Large intestine (tissue), 3 donors: Measurements from ENCODE around the gene FRAS1. TPM values are rescaled to one million over a fixed set of nuclear protein-coding genes. Genes with fewer than 3 reads are reported as not detected.
A peak's percentile ranks its signal among the peaks of the same experiment; 100 is the strongest.
"Not testable (repeated sequence)": the region's sequence is repeated elsewhere in the genome, so short reads cannot be mapped to it uniquely, and the experiment has no call there.

ENCODE experiments used
- DNase-seq, 2 donors: peaks; one replicate each; pipeline versions ENCODE4 v3.0.0 to v3.0.0-alpha.2; 2013
- H3K27ac ChIP-seq: one replicate; pipeline ENCODE4 v1.5.1; 2013; ENCODE audit warnings: low read length
- H3K27me3 ChIP-seq: 2 replicates; pipeline ENCODE4 v1.6.1; 2013; ENCODE audit warnings: low read length; ENCODE audit not compliant: control insufficient read depth, insufficient read depth
- H3K36me3 ChIP-seq: 2 replicates; pipeline ENCODE4 v1.6.1; 2013; ENCODE audit warnings: low read length; ENCODE audit not compliant: control insufficient read depth, insufficient read depth
- H3K4me1 ChIP-seq: one replicate; pipeline ENCODE4 v1.6.1; 2013; ENCODE audit warnings: low read length; ENCODE audit not compliant: control insufficient read depth, insufficient read depth
- H3K4me3 ChIP-seq: one replicate; pipeline ENCODE4 v1.5.1; 2013; ENCODE audit warnings: low read length
- H3K9me3 ChIP-seq: one replicate; pipeline ENCODE4 v1.6.1; 2013; ENCODE audit warnings: mild to moderate bottlenecking, low read depth, low read length, moderate library complexity; ENCODE audit not compliant: control insufficient read depth
- WGBS: methylation state at CpG from one replicate; pipeline ENCODE4 v1.1.5; 2013; ENCODE audit warnings: low lambda C conversion rate; ENCODE audit not compliant: insufficient coverage; 5-methylcytosine and 5-hydroxymethylcytosine counted together
- polyA plus RNA-seq: library from polyadenylated mRNA; unstranded; fragments of 120-200 nt; gene quantifications from one replicate; pipeline ENCODE4 v1.2.1, GENCODE V29; 2013

The FRAS1 gene
- polyA plus RNA-seq, 1 donor = 12.9 TPM

GRCh38 chr4:78075986-78076385 is 18.9 kb downstream of the FRAS1 start:
- no peaks in the 10 kb centered on the region for H3K27me3 ChIP-seq
- H3K4me3 ChIP-seq = no peak overlapping the region
- H3K4me1 ChIP-seq = peaks cover 3% of the 10 kb centered on the region
- no peaks in the 10 kb centered on the region for H3K9me3 ChIP-seq
- WGBS = no CpG with 5 or more reads among the region's 1 CpG
- no peak overlapping the region for H3K27ac ChIP-seq
- DNase-seq = no peak
- no peaks in the 10 kb centered on the region for H3K36me3 ChIP-seq

DNA sequence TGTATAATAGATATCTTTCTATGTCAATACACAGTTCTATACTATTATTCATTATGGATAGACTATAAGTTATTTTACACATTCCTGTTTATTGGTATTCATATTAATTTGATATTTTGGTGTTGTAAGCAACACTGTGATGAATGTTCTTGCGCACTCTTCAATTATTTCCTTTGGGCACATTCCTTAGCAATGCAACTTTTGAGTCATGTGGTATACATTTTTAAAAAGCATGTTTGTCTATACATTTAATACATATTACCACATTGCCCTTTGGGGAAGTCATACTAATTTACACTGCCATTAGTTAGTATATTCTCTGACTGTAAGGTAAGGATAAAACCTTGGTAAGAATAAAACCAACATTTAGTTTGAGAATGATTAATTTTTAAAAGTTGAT is 21.0 kb downstream of the FRAS1 start:
- 100% methylated on average over 1 of the region's 1 CpG for WGBS
- no peak overlapping the region for H3K27ac ChIP-seq
- H3K27me3 ChIP-seq = no peaks in the 10 kb centered on the region
- peaks cover 3% of the 10 kb centered on the region for H3K4me1 ChIP-seq
- no peak for DNase-seq
- no peaks in the 10 kb centered on the region for H3K36me3 ChIP-seq
- no peak overlapping the region for H3K4me3 ChIP-seq
- no peaks in the 10 kb centered on the region for H3K9me3 ChIP-seq

GRCh38 chr4:78079726-78080430 is 22.8 kb downstream of the FRAS1 start:
- peak in 1 of 2 donors; percentile 25 for DNase-seq
- Histone ChIP-seq H3K27me3 (no peaks in the 10 kb centered on the region), H3K4me3 (no peak overlapping the region), H3K27ac (no peak overlapping the region), H3K4me1 (no peaks in the 10 kb centered on the region), H3K9me3 (no peaks in the 10 kb centered on the region), H3K36me3 (no peaks in the 10 kb centered on the region)
- WGBS = 58% methylated on average over 2 of the region's 10 CpGs

- Histone ChIP-seq H3K9me3 (no peaks in the 10 kb centered on the region), H3K4me1 (no peaks in the 10 kb centered on the region), H3K27me3 (no peaks in the 10 kb centered on the region), H3K36me3 (no peaks in the 10 kb centered on the region), H3K27ac (no peak overlapping the region), H3K4me3 (no peak overlapping the region)
- WGBS = 86% methylated on average over 1 of the region's 2 CpGs
- no peak for DNase-seq
Measured at GRCh38 chr4:78081541-78081940, 24.4 kb downstream of the FRAS1 start.

DNA sequence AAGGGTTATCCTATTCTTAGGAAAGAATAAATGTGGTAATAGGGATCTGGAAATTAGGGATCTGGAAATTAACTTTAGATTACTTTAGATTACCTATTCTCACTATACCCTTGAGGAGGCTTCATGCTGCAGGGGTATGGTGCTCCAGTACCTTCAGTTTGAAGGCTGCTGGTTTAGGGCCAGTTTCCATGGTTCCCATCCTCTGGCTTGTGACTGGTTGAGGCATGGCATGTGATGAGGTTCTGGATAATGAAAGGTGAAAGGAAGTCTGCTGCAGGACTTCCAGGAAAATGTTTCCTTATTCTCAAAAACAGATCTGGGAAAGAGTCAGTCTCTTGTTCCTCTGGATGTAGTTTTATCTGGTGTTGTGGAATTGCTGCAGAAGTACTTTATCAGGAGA is 25.9 kb downstream of the FRAS1 start:
- Histone ChIP-seq H3K36me3 (no peaks in the 10 kb centered on the region), H3K4me1 (no peaks in the 10 kb centered on the region)
- DNase-seq = no peak

DNA sequence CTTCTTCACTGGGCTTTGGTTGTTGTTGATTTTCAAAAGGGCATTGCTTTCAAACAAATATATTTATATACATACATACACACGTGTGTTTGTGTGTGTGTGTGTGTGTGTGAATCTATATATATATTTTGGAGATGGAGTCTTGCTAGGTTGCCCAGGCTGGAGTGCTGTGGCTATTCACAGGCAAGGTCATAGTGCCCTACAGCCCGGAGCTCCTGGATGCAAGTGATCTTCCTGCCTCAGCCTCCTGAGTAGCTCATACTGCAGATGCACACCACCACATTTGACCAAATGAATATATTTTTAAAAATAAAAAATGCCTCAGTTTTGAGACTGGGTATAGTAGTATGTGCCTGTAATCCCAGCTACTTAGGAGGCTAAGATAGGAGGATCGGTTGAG is 34.4 kb downstream of the FRAS1 start:
- H3K9me3 ChIP-seq = peaks cover 2% of the 10 kb centered on the region
- no peak overlapping the region for H3K27ac ChIP-seq
- H3K36me3 ChIP-seq = no peaks in the 10 kb centered on the region
- DNase-seq = no peak
- H3K4me3 ChIP-seq = no peak overlapping the region
- H3K4me1 ChIP-seq = no peaks in the 10 kb centered on the region
- H3K27me3 ChIP-seq = no peaks in the 10 kb centered on the region
- 100% methylated on average over 1 of the region's 3 CpGs for WGBS

More for the DNA sequence above, 25.9 kb downstream of the FRAS1 start:
- Histone ChIP-seq H3K27ac (no peak overlapping the region), H3K4me3 (no peak overlapping the region), H3K27me3 (no peaks in the 10 kb centered on the region), H3K9me3 (no peaks in the 10 kb centered on the region)

- H3K27ac ChIP-seq, H3K4me1 ChIP-seq, H3K36me3 ChIP-seq, DNase-seq, H3K4me3 ChIP-seq, H3K9me3 ChIP-seq, H3K27me3 ChIP-seq: not testable (repeated sequence)
- no CpG with 5 or more reads among the region's 5 CpGs for WGBS
Measured at GRCh38 chr4:78092350-78092749, 35.2 kb downstream of the FRAS1 start.

GRCh38 chr4:78092850-78093249 is 35.7 kb downstream of the FRAS1 start:
- DNase-seq = no peak
- H3K9me3 ChIP-seq = peaks cover 3% of the 10 kb centered on the region
- no peaks in the 10 kb centered on the region for H3K4me1 ChIP-seq
- H3K4me3 ChIP-seq = no peak overlapping the region
- no peak overlapping the region for H3K27ac ChIP-seq
- no peaks in the 10 kb centered on the region for H3K27me3 ChIP-seq
- no peaks in the 10 kb centered on the region for H3K36me3 ChIP-seq

DNA sequence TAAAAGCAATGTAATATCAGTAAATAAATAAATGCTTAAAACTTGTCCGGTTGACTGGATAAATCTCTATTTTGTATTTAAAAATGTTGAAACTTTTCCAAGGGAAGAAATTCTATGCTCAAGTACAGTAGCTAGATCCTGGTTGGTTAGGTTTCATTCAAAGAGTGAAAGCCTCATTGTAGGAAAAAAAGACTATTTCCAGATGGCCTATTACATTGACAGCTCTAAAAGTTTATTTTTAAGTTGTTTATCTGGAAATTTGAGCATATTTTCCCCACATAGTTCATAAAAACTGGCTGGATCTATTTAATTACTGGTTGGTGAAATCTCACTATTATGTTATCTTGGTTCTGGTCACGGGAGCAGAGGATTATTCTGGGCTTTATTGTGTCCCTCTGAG is 38.0 kb downstream of the FRAS1 start:
- no peaks in the 10 kb centered on the region for H3K4me1 ChIP-seq
- H3K36me3 ChIP-seq = no peaks in the 10 kb centered on the region
- peak overlapping the region; percentile 41 for H3K27ac ChIP-seq
- peaks cover 3% of the 10 kb centered on the region for H3K9me3 ChIP-seq
- H3K27me3 ChIP-seq = no peaks in the 10 kb centered on the region
- DNase-seq = no peak
- 83% methylated on average over 1 of the region's 2 CpGs for WGBS
- H3K4me3 ChIP-seq = no peak overlapping the region

DNA sequence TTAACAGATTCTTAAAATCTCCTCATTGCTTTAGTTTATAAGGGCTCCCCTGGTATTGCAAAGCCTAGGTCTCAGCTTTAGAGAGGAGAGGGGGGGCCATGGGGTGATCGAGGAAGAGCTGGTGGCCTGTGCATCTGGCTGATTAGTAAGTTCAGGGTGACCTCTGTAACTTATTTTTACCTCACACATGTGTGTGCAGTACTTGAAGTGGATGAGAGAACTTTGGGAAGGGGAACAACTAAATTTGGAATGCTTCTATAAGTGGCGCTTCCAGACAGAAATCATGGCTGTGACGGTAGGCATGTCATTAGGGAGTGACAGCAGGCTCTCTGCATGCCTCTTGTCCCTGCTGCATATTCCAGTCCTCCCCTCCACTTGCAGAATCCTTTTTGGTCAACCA is 41.9 kb downstream of the FRAS1 start:
- peaks cover 3% of the 10 kb centered on the region for H3K9me3 ChIP-seq
- H3K4me1 ChIP-seq = no peaks in the 10 kb centered on the region
- no peak for DNase-seq
- H3K36me3 ChIP-seq = no peaks in the 10 kb centered on the region
- H3K4me3 ChIP-seq = no peak overlapping the region
- H3K27me3 ChIP-seq = no peaks in the 10 kb centered on the region
- no peak overlapping the region for H3K27ac ChIP-seq
- WGBS = no CpG with 5 or more reads among the region's 3 CpGs

DNA sequence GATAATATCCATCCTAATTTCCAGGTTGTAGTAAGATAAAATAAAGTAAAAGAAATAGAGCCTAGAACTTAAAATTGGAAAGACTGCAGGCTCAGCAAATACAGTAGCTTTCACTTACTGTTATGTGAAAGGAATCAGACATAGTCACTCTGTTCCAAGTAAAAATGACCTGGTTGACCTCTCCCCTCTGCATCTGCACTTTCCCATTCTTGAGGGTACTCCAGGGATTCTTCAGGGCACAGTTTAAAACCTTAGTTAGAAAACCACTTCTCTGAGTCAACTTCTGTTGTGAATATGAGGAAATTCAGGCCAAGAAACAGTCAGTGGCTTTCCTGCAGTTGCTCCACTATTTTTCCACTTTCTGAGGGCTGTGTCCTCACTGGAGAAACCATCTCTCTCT is 42.9 kb downstream of the FRAS1 start:
- DNase-seq = no peak
- H3K27me3 ChIP-seq = no peaks in the 10 kb centered on the region
- no peak overlapping the region for H3K27ac ChIP-seq
- H3K36me3 ChIP-seq = no peaks in the 10 kb centered on the region
- H3K9me3 ChIP-seq = peaks cover 3% of the 10 kb centered on the region
- no peak overlapping the region for H3K4me3 ChIP-seq
- no peaks in the 10 kb centered on the region for H3K4me1 ChIP-seq
